Endothelial cell of umbilical vein (primary cell): ENCODE measurements around the gene SOCS3. TPM values are rescaled to one million over a fixed set of nuclear protein-coding genes. Genes with fewer than 3 reads are reported as not detected.

Source experiments
- BruUV-seq: library from RNA; stranded (reverse); fragments of 400-500 nt; replicated peaks from 2 replicates; lab custom pipeline; 2021; lab: Mats Ljungman, UMichigan
- CTCF ChIA-PET: fragments of 300-600, 350-600 bp; sonication (Branson Sonifier 250); formaldehyde crosslinking; loops from one replicate; lab custom pipeline; 2021; ENCODE audit warnings: antibody characterized with exemption, inconsistent platforms; lab: Charles Lee
- POLR2A ChIA-PET: fragments of 300-600, 350-600 bp; sonication (Branson Sonifier 250); formaldehyde crosslinking; loops from one replicate; lab custom pipeline; 2021; ENCODE audit warnings: antibody characterized with exemption, inconsistent platforms; lab: Charles Lee
- DNase-seq: peaks from one replicate; pipeline ENCODE4 v3.0.0-alpha.2; 2011; ENCODE audit warnings: low read depth, low spot score
- FAIRE-seq: peaks from 2 replicates; lab custom pipeline; 2011; peaks lifted over from hg19 to GRCh38; lab: Jason Lieb, UNC
- H2AFZ ChIP-seq: 2 replicates; pipeline ENCODE4 v1.6.0; 2012; ENCODE audit warnings: low read depth, low read length, control low read depth, inconsistent platforms
- H3K27ac ChIP-seq: 2 replicates; pipeline ENCODE4 v1.5.1; 2011; ENCODE audit warnings: low read depth, mild to moderate bottlenecking, control low read depth, low read length, moderate library complexity; ENCODE audit not compliant: insufficient read depth
- H3K27me3 ChIP-seq, 2 experiments: 2 replicates each; pipeline versions ENCODE4 v1.6.0 to v1.6.1; 2011; ENCODE audit warnings: low read length in 2 of 2, mixed read lengths in 1 of 2; ENCODE audit not compliant: control insufficient read depth in 2 of 2, insufficient read depth in 2 of 2
- H3K36me3 ChIP-seq, 2 experiments: 2 replicates in 1 of 2; 3 replicates in 1 of 2; pipeline ENCODE4 v1.5.1; 2011; ENCODE audit warnings: low read length in 2 of 2, mild to moderate bottlenecking in 1 of 2, moderate library complexity in 1 of 2; ENCODE audit not compliant: control insufficient read depth in 2 of 2, insufficient read depth in 2 of 2; ENCODE audit errors: extremely low read depth in 1 of 2
- H3K4me1 ChIP-seq: 3 replicates; pipeline ENCODE4 v1.5.1; 2011; ENCODE audit warnings: mild to moderate bottlenecking, low read length; ENCODE audit not compliant: control insufficient read depth, insufficient read depth; ENCODE audit errors: extremely low read depth
- H3K4me2 ChIP-seq: 2 replicates; pipeline ENCODE4 v1.6.1; 2011; ENCODE audit warnings: low read length, control low read depth, mixed read lengths; ENCODE audit not compliant: insufficient read depth
- H3K4me3 ChIP-seq, 3 experiments: fragments of 200-600 bp in 1 of 3; sonication (generic), shearing (Covaris generic) in 1 of 3; replicated peaks in 1 of 3; 2 replicates each; pipeline ENCODE4 v1.5.1; 2011 to 2016; ENCODE audit warnings: control low read depth in 3 of 3, low read length in 3 of 3, mild to moderate bottlenecking in 2 of 3, inconsistent platforms in 1 of 3, low read depth in 1 of 3, moderate library complexity in 1 of 3; ENCODE audit not compliant: insufficient read depth in 1 of 3
- H3K79me2 ChIP-seq: 2 replicates; pipeline ENCODE4 v1.6.0; 2012; ENCODE audit warnings: low read length, inconsistent platforms; ENCODE audit not compliant: control insufficient read depth, insufficient read depth
- H3K9ac ChIP-seq: replicated peaks from 2 replicates; pipeline ENCODE3; 2011; ENCODE audit warnings: low read length, control low read depth; ENCODE audit not compliant: insufficient read depth; ENCODE audit errors: extremely low read depth
- H3K9me1 ChIP-seq: replicated peaks from 3 replicates; pipeline ENCODE4 v1.6.0; 2011; ENCODE audit warnings: mild to moderate bottlenecking, low read length; ENCODE audit not compliant: control insufficient read depth, insufficient read depth; ENCODE audit errors: extremely low read depth
- H3K9me3 ChIP-seq: replicated peaks from 2 replicates; pipeline ENCODE4 v1.5.1; 2012; ENCODE audit warnings: low read length, inconsistent platforms; ENCODE audit not compliant: control insufficient read depth, insufficient read depth
- H4K20me1 ChIP-seq: replicated peaks from 2 replicates; pipeline ENCODE3; 2011; ENCODE audit warnings: mild to moderate bottlenecking, low read length; ENCODE audit not compliant: control insufficient read depth, insufficient read depth; ENCODE audit errors: extremely low read depth
- CTCF ChIP-seq, 2 donors: IDR thresholded peaks; 1 replicate in 1 of 2; 2 replicates in 1 of 2; pipeline ENCODE4 v1.5.1; 2011; ENCODE audit warnings: low read length in 2 of 2, mild to moderate bottlenecking in 2 of 2, moderate library complexity in 2 of 2, control low read depth in 1 of 2, inconsistent platforms in 1 of 2, low read depth in 1 of 2; ENCODE audit not compliant: insufficient read depth in 1 of 2; ENCODE audit errors: extremely low read depth in 1 of 2
- EZH2 ChIP-seq: IDR thresholded peaks from 2 replicates; pipeline ENCODE4 v1.6.1; 2012; ENCODE audit warnings: borderline replicate concordance, low read depth, mild to moderate bottlenecking, moderate library complexity, low read length, inconsistent platforms; ENCODE audit not compliant: severe bottlenecking
- FOS ChIP-seq: IDR thresholded peaks from 2 replicates; pipeline ENCODE4 v1.6.1; 2011; ENCODE audit warnings: mild to moderate bottlenecking, low read length, moderate library complexity, borderline replicate concordance; ENCODE audit not compliant: insufficient read depth
- GATA2 ChIP-seq: IDR thresholded peaks from 2 replicates; pipeline ENCODE4 v1.7.0; 2011; ENCODE audit warnings: low read depth, mild to moderate bottlenecking, moderate library complexity, mixed read lengths, low read length; ENCODE audit not compliant: insufficient read length, insufficient read depth
- JUN ChIP-seq: IDR thresholded peaks from 2 replicates; pipeline ENCODE4 v1.6.1; 2011; ENCODE audit warnings: borderline replicate concordance, low read depth; ENCODE audit not compliant: insufficient read length, insufficient read depth
- MAX ChIP-seq: IDR thresholded peaks from 2 replicates; pipeline ENCODE4 v1.6.1; 2011; ENCODE audit not compliant: insufficient read depth, insufficient read length
- MYC ChIP-seq: IDR thresholded peaks from one replicate; pipeline ENCODE4 v1.6.1; 2011; ENCODE audit warnings: mild to moderate bottlenecking, low read depth, low read length
- POLR2A ChIP-seq: IDR thresholded peaks from 2 replicates; pipeline ENCODE4 v1.6.1; 2012; ENCODE audit warnings: low read depth, mild to moderate bottlenecking, control low read depth, low read length
- POLR2AphosphoS5 ChIP-seq: IDR thresholded peaks from 2 replicates; pipeline ENCODE4 v1.6.1; 2012; ENCODE audit warnings: low read depth, mild to moderate bottlenecking, control low read depth, low read length, moderate library complexity; ENCODE audit not compliant: insufficient read depth
- dilution Hi-C: fragments of 300-500 bp; cut with MboI; formaldehyde crosslinking; loops from one replicate; pipeline ENCODE4 v1.15.0; 2019; ENCODE audit warnings: low sequenced_read_pairs; ENCODE audit not compliant: extremely low pct_ligation_motif_present
- intact Hi-C: fragments of 100-400 bp; cut with micrococcal nuclease; formaldehyde crosslinking; loops from one replicate; pipeline ENCODE4 v1.10.0; 2022
- polyA plus RNA-seq, 4 experiments: library from polyadenylated mRNA; depleted of rRNA in 3 of 4; stranded (reverse) in 3 of 4; unstranded in 1 of 4; fragments of >200 nt; gene quantifications; 2 replicates each; pipeline versions ENCODE4 v1.2.1 to v1.2.3, GENCODE V29; 2011 to 2012; ENCODE audit warnings: missing spikeins in 1 of 4
- total RNA-seq: library from RNA; stranded (reverse); gene quantifications from 2 replicates; pipeline ENCODE4 v1.2.3, GENCODE V29; 2021

SOCS3 gene
- total and polyA plus RNA-seq, 2 donors (not counting 3 experiments of a cell fraction or from before 2014, with no cell fraction given): 6.2 to 14.3 TPM

GRCh38 chr17:78400581-78401240, 40.8 kb upstream of the SOCS3 start:
- dilution Hi-C loops (no loop called here), intact Hi-C loops (no loop called here)
- Histone ChIP-seq H4K20me1 (no peaks in the 10 kb centered on the region), H3K9ac (no peak overlapping the region), H3K79me2 (peaks cover 37% of the 10 kb centered on the region), H3K4me2 (no peak overlapping the region), H3K9me3 (no peaks in the 10 kb centered on the region), H3K36me3 (peaks cover 24 to 67% of the 10 kb centered on the region in 2 experiments), H3K4me1 (no peaks in the 10 kb centered on the region), H3K4me3 (no peak overlapping the region), H3K27ac (no peak overlapping the region), H3K27me3 (no peaks in the 10 kb centered on the region), H2AFZ (no peak overlapping the region), H3K9me1 (no peaks in the 10 kb centered on the region)
- POLR2A ChIA-PET: no interaction called here
- FAIRE-seq: no peak
- TF ChIP-seq MYC (no peak), GATA2 (no peak), JUN (no peak), POLR2A (no peak), POLR2AphosphoS5 (no peak), EZH2 (no peak), MAX (no peak), CTCF (IDR thresholded peaks at IDR 0.05; ENCODE audit: extremely low read depth in 1 of 2, insufficient read depth in 1 of 2, low read depth in 1 of 2, low read length in 2 of 2) (no peak), FOS (no peak)
- BruUV-seq: no TSS peak
- CTCF ChIA-PET: interaction anchor here (0.6 to 4.2 kb wide), 5 partner anchors 8 to 41 kb away, joined by 3 to 21 read pairs (median 3); partner anchors contain the start of gene SOCS3
- DNase-seq: no peak
